ENCODE measurements around the gene NOS1. TPM values are rescaled to one million over a fixed set of nuclear protein-coding genes. Genes with fewer than 3 reads are reported as not detected.
"Not testable (repeated sequence)": the region's sequence is repeated elsewhere in the genome, so short reads cannot be mapped to it uniquely, and the experiment has no call there.

Gene NOS1
- total RNA-seq, 1 experiment from 2014 or later: not detected

GRCh38 chr12:117262749-117263148 lies 98.7 kb downstream of the NOS1 start:
- no peak for DNase-seq (ENCODE audit: low spot score)

GRCh38 chr12:117261247-117261646 lies 100.2 kb downstream of the NOS1 start:
- DNase-seq (ENCODE audit: low spot score): peak; percentile 60

GRCh38 chr12:117255386-117255785 lies 106.0 kb downstream of the NOS1 start:
- peak; percentile 3 for DNase-seq (ENCODE audit: low spot score)

- DNase-seq (ENCODE audit: low spot score): no peak
Observed at GRCh38 chr12:117243488-117243887, 117.9 kb downstream of the NOS1 start.

- no peak for DNase-seq (ENCODE audit: low spot score)
Observed at GRCh38 chr12:117241697-117242096, 119.7 kb downstream of the NOS1 start.

GRCh38 chr12:117240081-117240755 lies 121.2 kb downstream of the NOS1 start:
- DNase-seq (ENCODE audit: low spot score): no peak

- DNase-seq (ENCODE audit: low spot score): peak; percentile 56
Observed at GRCh38 chr12:117236456-117237001, 124.9 kb downstream of the NOS1 start.

GRCh38 chr12:117235261-117235660 lies 126.2 kb downstream of the NOS1 start:
- DNase-seq (ENCODE audit: low spot score): no peak

- no peak for DNase-seq (ENCODE audit: low spot score)
Observed at GRCh38 chr12:117234441-117234840, 127.0 kb downstream of the NOS1 start.

GRCh38 chr12:117231750-117232149 lies 129.7 kb downstream of the NOS1 start:
- DNase-seq (ENCODE audit: low spot score): no peak

GRCh38 chr12:117228239-117228638 lies 133.2 kb downstream of the NOS1 start:
- peak; percentile 43 for DNase-seq (ENCODE audit: low spot score)

GRCh38 chr12:117227000-117227653 lies 134.3 kb downstream of the NOS1 start:
- no peak for DNase-seq (ENCODE audit: low spot score)

GRCh38 chr12:117226505-117226904 lies 134.9 kb downstream of the NOS1 start:
- DNase-seq (ENCODE audit: low spot score): no peak

- no peak for DNase-seq (ENCODE audit: low spot score)
Observed at GRCh38 chr12:117225179-117225578, 136.2 kb downstream of the NOS1 start.

GRCh38 chr12:117220947-117221346 lies 140.5 kb downstream of the NOS1 start:
- DNase-seq (ENCODE audit: low spot score): not testable (repeated sequence)

GRCh38 chr12:117218149-117218548 lies 143.3 kb downstream of the NOS1 start:
- DNase-seq (ENCODE audit: low spot score): no peak

- no peak for DNase-seq (ENCODE audit: low spot score)
Observed at GRCh38 chr12:117216686-117217085, 144.7 kb downstream of the NOS1 start.

- DNase-seq (ENCODE audit: low spot score): no peak
Observed at GRCh38 chr12:117214797-117215196, 146.6 kb downstream of the NOS1 start.

- DNase-seq (ENCODE audit: low spot score): no peak
Observed at GRCh38 chr12:117213295-117213808, 148.1 kb downstream of the NOS1 start.

- DNase-seq (ENCODE audit: low spot score): peak; percentile 68
Observed at GRCh38 chr12:117212563-117213190, 148.7 kb downstream of the NOS1 start.

- no peak for DNase-seq (ENCODE audit: low spot score)
Observed at GRCh38 chr12:117210266-117210918, 151.0 kb downstream of the NOS1 start.

- DNase-seq (ENCODE audit: low spot score): no peak
Observed at GRCh38 chr12:117209626-117210025, 151.8 kb downstream of the NOS1 start.

Measured in A172 (cell line).